B cell (primary cell): ENCODE data around the gene CHTOP.

Experiments used
- CTCF ChIP-seq: fragments of 200-600 bp; IDR thresholded peaks from one replicate; pipeline ENCODE4 v1.8.0; 2022; ENCODE audit warnings: antibody characterized with exemption, mild to moderate bottlenecking
- EZH2 ChIP-seq: IDR thresholded peaks from 2 replicates; pipeline ENCODE4 v1.6.1; 2012; ENCODE audit warnings: borderline replicate concordance, low read depth, mild to moderate bottlenecking, moderate library complexity, low read length; ENCODE audit not compliant: insufficient read depth, poor library complexity, severe bottlenecking

GRCh38 chr1:153649863-153650235 is 16.0 kb downstream of the CHTOP start:
- TF ChIP-seq CTCF (no peak), EZH2 (no peak)
